ENCODE data around the gene SLC22A2. TPM values are rescaled to one million over a fixed set of nuclear protein-coding genes. Genes with fewer than 3 reads are reported as not detected.

Gene SLC22A2
- total RNA-seq, 4 donors from 2014 or later = not detected

GRCh38 chr6:160217863-160218262 is 40.8 kb downstream of the SLC22A2 start:
- in situ Hi-C loops (cut with MboI; ENCODE audit: low pct_ligation_motif_present in 1 of 4, low pct_unique_long_range_greater_than_20kb in 1 of 4, low sequenced_read_pairs in 3 of 4) = no loop called here
- WGBS, 2 donors (ENCODE audit: low coverage in 1 of 2) = 57 to 58% methylated on average over 4 of the region's 4 CpGs
- DNase-seq = no peak
- TF ChIP-seq POLR2AphosphoS5 (IDR thresholded peaks at IDR 0.05) = no peak
- TF ChIP-seq CTCF (IDR thresholded peaks at IDR 0.05) = no peak
- no peak for TF ChIP-seq POLR2A (IDR thresholded peaks at IDR 0.05)
- no peak for TF ChIP-seq EP300 (IDR thresholded peaks at IDR 0.05; ENCODE audit: low read depth)
- Histone ChIP-seq H3K36me3 (no peaks in the 10 kb centered on the region), H3K4me1 (peaks cover 5 to 17% (median 11%) of the 10 kb centered on the region in 4 donors), H3K27me3 (no peaks in the 10 kb centered on the region), H3K4me3 (no peak overlapping the region), H3K27ac (no peak overlapping the region), H3K9me3 (no peaks in the 10 kb centered on the region)
- intact Hi-C loops (cut with DNase I; ENCODE audit: low total_unique reads) = no loop called here

GRCh38 chr6:160217073-160217472 is 41.5 kb downstream of the SLC22A2 start:
- H3K27me3 ChIP-seq = no peaks in the 10 kb centered on the region
- no peaks in the 10 kb centered on the region for H3K9me3 ChIP-seq
- WGBS, 2 donors (ENCODE audit: low coverage in 1 of 2) = 80 to 85% methylated on average over 1 of the region's 1 CpG
- no peak for DNase-seq
- in situ Hi-C loops (cut with MboI; ENCODE audit: low pct_ligation_motif_present in 1 of 4, low pct_unique_long_range_greater_than_20kb in 1 of 4, low sequenced_read_pairs in 3 of 4) = no loop called here
- H3K4me3 ChIP-seq = no peak overlapping the region
- H3K36me3 ChIP-seq = no peaks in the 10 kb centered on the region
- H3K4me1 ChIP-seq = peaks cover under 1 to 13% (median 10%) of the 10 kb centered on the region in 4 donors
- no peak for TF ChIP-seq EP300 (IDR thresholded peaks at IDR 0.05; ENCODE audit: low read depth)
- TF ChIP-seq POLR2AphosphoS5 (IDR thresholded peaks at IDR 0.05) = no peak
- TF ChIP-seq POLR2A (IDR thresholded peaks at IDR 0.05) = no peak
- no peak for TF ChIP-seq CTCF (IDR thresholded peaks at IDR 0.05)
- intact Hi-C loops (cut with DNase I; ENCODE audit: low total_unique reads) = no loop called here
- H3K27ac ChIP-seq = no peak overlapping the region

- peaks cover 0 to 6% (median 0%) of the 10 kb centered on the region in 4 donors for H3K4me1 ChIP-seq
- in situ Hi-C loops (cut with MboI; ENCODE audit: low pct_ligation_motif_present in 1 of 4, low pct_unique_long_range_greater_than_20kb in 1 of 4, low sequenced_read_pairs in 3 of 4) (no loop called here), intact Hi-C loops (cut with DNase I; ENCODE audit: low total_unique reads) (no loop called here)
- no peak for TF ChIP-seq POLR2A (IDR thresholded peaks at IDR 0.05)
- TF ChIP-seq CTCF (IDR thresholded peaks at IDR 0.05) = no peak
- no peak for TF ChIP-seq EP300 (IDR thresholded peaks at IDR 0.05; ENCODE audit: low read depth)
- TF ChIP-seq POLR2AphosphoS5 (IDR thresholded peaks at IDR 0.05) = no peak
- no peak overlapping the region for H3K27ac ChIP-seq
- H3K9me3 ChIP-seq = no peaks in the 10 kb centered on the region
- H3K4me3 ChIP-seq = no peak overlapping the region
- WGBS, 2 donors (ENCODE audit: low coverage in 1 of 2) = 35 to 40% methylated on average over 3 of the region's 3 CpGs
- DNase-seq = no peak
- no peaks in the 10 kb centered on the region for H3K36me3 ChIP-seq
- H3K27me3 ChIP-seq = no peaks in the 10 kb centered on the region
These were observed 43.4 kb downstream of the SLC22A2 start for GRCh38 chr6:160215232-160215631.

- in situ Hi-C loops (cut with MboI; ENCODE audit: low pct_ligation_motif_present in 1 of 4, low pct_unique_long_range_greater_than_20kb in 1 of 4, low sequenced_read_pairs in 3 of 4) = no loop called here
- Histone ChIP-seq H3K4me3 (no peak overlapping the region), H3K27me3 (no peaks in the 10 kb centered on the region), H3K9me3 (no peaks in the 10 kb centered on the region), H3K27ac (no peak overlapping the region), H3K4me1 (peaks cover 0 to 21% (median 8%) of the 10 kb centered on the region in 4 donors), H3K36me3 (no peaks in the 10 kb centered on the region)
- intact Hi-C loops (cut with DNase I; ENCODE audit: low total_unique reads) = no loop called here
- TF ChIP-seq POLR2A (IDR thresholded peaks at IDR 0.05) (no peak), POLR2AphosphoS5 (IDR thresholded peaks at IDR 0.05) (no peak), CTCF (IDR thresholded peaks at IDR 0.05) (no peak), EP300 (IDR thresholded peaks at IDR 0.05; ENCODE audit: low read depth) (no peak)
- no peak for DNase-seq
- WGBS, 2 donors (ENCODE audit: low coverage in 1 of 2) = 78% methylated on average over 3 of the region's 3 CpGs; no CpG with 5 or more reads in 1 of the 2 donors
These were observed 51.0 kb downstream of the SLC22A2 start for GRCh38 chr6:160207618-160208017.
